Measurements from ENCODE around the gene NFYA. TPM values are rescaled to one million over a fixed set of nuclear protein-coding genes. Genes with fewer than 3 reads are reported as not detected.

NFYA gene
- polyA plus RNA-seq, 3 donors = 9.7 to 21.4 (median 10.7) TPM

- peak; percentile 100 for TF ChIP-seq CTCF (IDR thresholded peaks at IDR 0.05)
- H3K4me3 Mint-ChIP-seq = peak overlapping the region; percentile 79 to 96
- peaks cover 28% of the 10 kb centered on the region for H3K4me1 Mint-ChIP-seq
- H3K9me3 ChIP-seq (replicated peaks in 1 of 2; ENCODE audit: control insufficient read depth in 1 of 2, insufficient read depth in 1 of 2, low read length in 2 of 2) = no peaks in the 10 kb centered on the region
- H3K79me2 ChIP-seq (ENCODE audit: insufficient read depth, low read length) = no peaks in the 10 kb centered on the region
- peaks cover 0 to 2% (median 0%) of the 10 kb centered on the region in 7 donors for H3K9me3 Mint-ChIP-seq
- H3K9ac ChIP-seq (ENCODE audit: insufficient read depth, low read length, poor library complexity, severe bottlenecking) = peak overlapping the region; percentile 67
- no peaks in the 10 kb centered on the region for H4K20me1 ChIP-seq (ENCODE audit: insufficient read depth, low read length)
- no peaks in the 10 kb centered on the region for H3K36me3 ChIP-seq (replicated peaks in 1 of 2; ENCODE audit: control insufficient read depth in 1 of 2, insufficient read depth in 2 of 2, low read length in 2 of 2)
- peak overlapping the region; percentile 90 for H3K4me2 ChIP-seq (replicated peaks; ENCODE audit: extremely low read depth, low read length, poor library complexity, severe bottlenecking)
- 5% methylated on average over 43 of the region's 45 CpGs for WGBS (ENCODE audit: insufficient coverage)
- H2AFZ ChIP-seq (ENCODE audit: insufficient read depth, low read depth, low read length, poor library complexity, severe bottlenecking) = peak overlapping the region; percentile 96
- DNase-seq = peak; percentile 65 to 74 (median 70)
- H3K36me3 Mint-ChIP-seq = no peaks in the 10 kb centered on the region
- intact Hi-C loops (cut with micrococcal nuclease) = loop anchor here in 1 of 2 donors (1.0 kb wide), 1 partner anchor 22 kb away; no protein-coding TSS in a partner anchor
- peaks cover 0 to 5% (median 4%) of the 10 kb centered on the region in 3 donors for H3K27me3 Mint-ChIP-seq (ENCODE audit: low read depth in 3 of 3)
- H3K27me3 ChIP-seq (ENCODE audit: control insufficient read depth in 2 of 2, insufficient read depth in 2 of 2, low read length in 2 of 2) = no peaks in the 10 kb centered on the region
- H3K27ac ChIP-seq (ENCODE audit: low read depth in 1 of 2, low read length in 2 of 2) = peak overlapping the region in 1 of 2 donors; percentile 47
- peak overlapping the region in 5 of 7 donors; percentile 52 to 83 (median 61) for H3K27ac Mint-ChIP-seq
- peak overlapping the region; percentile 30 to 76 (median 49) for H3K4me3 ChIP-seq (replicated peaks in 1 of 3; ENCODE audit: low read depth in 2 of 3, low read length in 3 of 3)
- H3K4me1 ChIP-seq (ENCODE audit: control insufficient read depth in 1 of 2, insufficient read depth in 2 of 2, low read length in 2 of 2) = peaks cover 22 to 27% of the 10 kb centered on the region in 2 donors
These were observed 44.8 kb upstream of the NFYA start for GRCh38 chr6:41027799-41028560.

- Histone ChIP-seq H3K27ac (ENCODE audit: low read depth in 1 of 2, low read length in 2 of 2) (no peak overlapping the region), H3K4me2 (replicated peaks; ENCODE audit: extremely low read depth, low read length, poor library complexity, severe bottlenecking) (peak overlapping the region; percentile 90), H3K4me1 (ENCODE audit: control insufficient read depth in 1 of 2, insufficient read depth in 2 of 2, low read length in 2 of 2) (peaks cover 22 to 27% of the 10 kb centered on the region in 2 donors), H3K27me3 (ENCODE audit: control insufficient read depth in 2 of 2, insufficient read depth in 2 of 2, low read length in 2 of 2) (no peaks in the 10 kb centered on the region), H2AFZ (ENCODE audit: insufficient read depth, low read depth, low read length, poor library complexity, severe bottlenecking) (peak overlapping the region; percentile 96), H3K4me3 (replicated peaks in 1 of 3; ENCODE audit: low read depth in 2 of 3, low read length in 3 of 3) (peak overlapping the region; percentile 30 to 76 (median 49)), H3K9me3 (replicated peaks in 1 of 2; ENCODE audit: control insufficient read depth in 1 of 2, insufficient read depth in 1 of 2, low read length in 2 of 2) (no peaks in the 10 kb centered on the region), H3K36me3 (replicated peaks in 1 of 2; ENCODE audit: control insufficient read depth in 1 of 2, insufficient read depth in 2 of 2, low read length in 2 of 2) (no peaks in the 10 kb centered on the region), H4K20me1 (ENCODE audit: insufficient read depth, low read length) (no peaks in the 10 kb centered on the region), H3K79me2 (ENCODE audit: insufficient read depth, low read length) (no peaks in the 10 kb centered on the region), H3K9ac (ENCODE audit: insufficient read depth, low read length, poor library complexity, severe bottlenecking) (peak overlapping the region; percentile 67)
- Mint-ChIP-seq H3K4me3 (peak overlapping the region; percentile 79 to 96), H3K4me1 (peaks cover 28% of the 10 kb centered on the region), H3K9me3 (peaks cover 0 to 2% (median 0%) of the 10 kb centered on the region in 7 donors), H3K27ac (peak overlapping the region in 4 of 7 donors; percentile 13 to 55 (median 38)), H3K27me3 (ENCODE audit: low read depth in 3 of 3) (peaks cover 0 to 5% (median 3%) of the 10 kb centered on the region in 3 donors), H3K36me3 (no peaks in the 10 kb centered on the region)
- intact Hi-C loops (cut with micrococcal nuclease) = no loop called here
- 29% methylated on average over 4 of the region's 13 CpGs for WGBS (ENCODE audit: insufficient coverage)
- peak in 1 of 3 donors; percentile 20 for DNase-seq
- TF ChIP-seq CTCF (IDR thresholded peaks at IDR 0.05) = no peak
These were observed 44.0 kb upstream of the NFYA start for GRCh38 chr6:41028561-41029412.

Measured in CD14-positive monocyte (primary cell).